Measurements from ENCODE around the gene ICOSLG. TPM values are rescaled to one million over a fixed set of nuclear protein-coding genes. Genes with fewer than 3 reads are reported as not detected.
"Not testable (repeated sequence)": the region's sequence is repeated elsewhere in the genome, so short reads cannot be mapped to it uniquely, and the experiment has no call there.

ICOSLG gene
- total RNA-seq, 1 donor from 2014 or later, result 0.22 TPM

- not testable (repeated sequence) for H3K9me3 ChIP-seq (ENCODE audit: low read depth); H3K4me2 ChIP-seq; H3K4me3 Mint-ChIP-seq; DNase-seq (ENCODE audit: low spot score); H3K27ac ChIP-seq; H3F3A ChIP-seq (ENCODE audit: low read depth); H3K36me3 Mint-ChIP-seq; H3K9ac ChIP-seq; H3K36me3 ChIP-seq; H3K4me3 ChIP-seq; H3K4me1 ChIP-seq; H3K27me3 Mint-ChIP-seq (ENCODE audit: insufficient read depth, low read depth); H3K4me1 Mint-ChIP-seq; H2AFZ ChIP-seq (replicated peaks); H3K27ac Mint-ChIP-seq; H4K20me1 ChIP-seq (ENCODE audit: low read depth); H3K9me3 Mint-ChIP-seq; H3K27me3 ChIP-seq; H3K79me2 ChIP-seq (ENCODE audit: low read depth)
Measured at GRCh38 chr21:44243980-44244379, 3.2 kb upstream of the ICOSLG start.

- not testable (repeated sequence) for H3K9me3 Mint-ChIP-seq; H3K4me3 ChIP-seq; H2AFZ ChIP-seq (replicated peaks); DNase-seq (ENCODE audit: low spot score); H3K36me3 ChIP-seq; H3K4me1 ChIP-seq; H3K9me3 ChIP-seq (ENCODE audit: low read depth); H4K20me1 ChIP-seq (ENCODE audit: low read depth); H3K27me3 ChIP-seq; H3K4me3 Mint-ChIP-seq; H3K36me3 Mint-ChIP-seq; H3K79me2 ChIP-seq (ENCODE audit: low read depth); H3K4me1 Mint-ChIP-seq; H3K9ac ChIP-seq; H3F3A ChIP-seq (ENCODE audit: low read depth); H3K27me3 Mint-ChIP-seq (ENCODE audit: insufficient read depth, low read depth); H3K4me2 ChIP-seq; H3K27ac ChIP-seq; H3K27ac Mint-ChIP-seq
Measured at GRCh38 chr21:44241281-44241680, 538 bp upstream of the ICOSLG start.

DNA sequence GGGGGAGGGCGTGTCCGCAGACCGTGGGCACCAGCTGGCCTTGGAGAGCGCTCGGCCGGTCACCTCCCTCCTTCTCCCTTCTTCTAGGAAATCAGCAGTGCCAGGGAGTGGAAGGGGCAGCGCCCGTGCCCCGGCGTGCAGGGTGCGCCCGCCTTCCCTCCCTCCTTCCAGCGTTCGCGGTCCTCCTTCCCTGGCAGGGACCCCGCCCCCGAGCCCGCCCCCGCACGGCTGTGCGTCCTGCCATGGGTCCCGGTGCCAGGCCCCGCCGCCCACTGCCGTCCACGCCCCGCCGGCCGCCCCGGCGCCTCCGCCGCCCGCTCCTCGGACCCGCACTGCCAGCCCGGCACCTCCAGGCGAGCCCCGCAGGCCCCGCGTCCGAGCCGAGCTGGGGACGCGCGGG is 390 bp downstream of the ICOSLG start:
- not testable (repeated sequence) for H3K4me1 Mint-ChIP-seq; H3K27me3 Mint-ChIP-seq (ENCODE audit: insufficient read depth, low read depth); H3K79me2 ChIP-seq (ENCODE audit: low read depth); H3K4me2 ChIP-seq; H3K27ac ChIP-seq; H3K27me3 ChIP-seq; H3K9me3 Mint-ChIP-seq; H3K27ac Mint-ChIP-seq; H2AFZ ChIP-seq (replicated peaks); H3F3A ChIP-seq (ENCODE audit: low read depth); H3K9me3 ChIP-seq (ENCODE audit: low read depth); DNase-seq (ENCODE audit: low spot score); H3K4me3 ChIP-seq; H3K9ac ChIP-seq; H3K4me1 ChIP-seq; H3K36me3 Mint-ChIP-seq; H3K36me3 ChIP-seq; H3K4me3 Mint-ChIP-seq; H4K20me1 ChIP-seq (ENCODE audit: low read depth)

DNA sequence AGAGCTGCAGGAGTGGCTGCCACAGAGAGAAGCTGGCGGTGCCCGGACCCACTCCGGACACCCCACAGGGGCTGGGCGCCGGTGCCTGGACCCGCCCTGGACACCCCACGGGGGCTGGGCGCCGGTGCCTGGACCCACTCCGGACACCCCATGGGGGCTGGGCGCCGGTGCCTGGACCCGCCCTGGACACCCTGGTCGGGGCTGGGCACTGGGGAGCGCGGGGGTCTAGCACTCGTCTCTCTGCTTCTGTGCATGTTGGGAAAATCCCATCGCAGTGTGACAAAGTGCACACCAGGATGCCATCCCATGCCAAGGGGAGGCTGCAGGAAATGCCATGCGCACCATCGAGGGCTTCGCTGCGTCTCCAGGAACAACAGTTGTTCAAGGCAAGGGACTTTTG is 11.2 kb downstream of the ICOSLG start:
- H3K27ac Mint-ChIP-seq; H3K27me3 Mint-ChIP-seq (ENCODE audit: insufficient read depth, low read depth); H3K36me3 Mint-ChIP-seq; H3K4me3 ChIP-seq; H3K27me3 ChIP-seq; H3K4me1 ChIP-seq; H3K36me3 ChIP-seq; H4K20me1 ChIP-seq (ENCODE audit: low read depth); H3K9ac ChIP-seq; H3F3A ChIP-seq (ENCODE audit: low read depth); H3K79me2 ChIP-seq (ENCODE audit: low read depth); H3K4me1 Mint-ChIP-seq; DNase-seq (ENCODE audit: low spot score); H2AFZ ChIP-seq (replicated peaks); H3K9me3 ChIP-seq (ENCODE audit: low read depth); H3K4me2 ChIP-seq; H3K4me3 Mint-ChIP-seq; H3K9me3 Mint-ChIP-seq; H3K27ac ChIP-seq: not testable (repeated sequence)

GRCh38 chr21:44228109-44228508 is 12.6 kb downstream of the ICOSLG start:
- H3K4me3 Mint-ChIP-seq; H3K4me1 ChIP-seq; H2AFZ ChIP-seq (replicated peaks); H3K4me1 Mint-ChIP-seq; H3K27ac ChIP-seq; H3K9me3 Mint-ChIP-seq; DNase-seq (ENCODE audit: low spot score); H3K9ac ChIP-seq; H3K9me3 ChIP-seq (ENCODE audit: low read depth); H3K36me3 ChIP-seq; H3K4me3 ChIP-seq; H3K27me3 ChIP-seq; H3K79me2 ChIP-seq (ENCODE audit: low read depth); H3K4me2 ChIP-seq; H4K20me1 ChIP-seq (ENCODE audit: low read depth); H3F3A ChIP-seq (ENCODE audit: low read depth); H3K27ac Mint-ChIP-seq; H3K36me3 Mint-ChIP-seq; H3K27me3 Mint-ChIP-seq (ENCODE audit: insufficient read depth, low read depth): not testable (repeated sequence)

- not testable (repeated sequence) for H3K27ac ChIP-seq; H3K4me3 ChIP-seq; H3K4me1 Mint-ChIP-seq; H4K20me1 ChIP-seq (ENCODE audit: low read depth); H3K27me3 Mint-ChIP-seq (ENCODE audit: insufficient read depth, low read depth); H3K4me2 ChIP-seq; H3K27ac Mint-ChIP-seq; H2AFZ ChIP-seq (replicated peaks); H3K36me3 Mint-ChIP-seq; H3K9ac ChIP-seq; H3K9me3 ChIP-seq (ENCODE audit: low read depth); H3K36me3 ChIP-seq; DNase-seq (ENCODE audit: low spot score); H3K9me3 Mint-ChIP-seq; H3K4me3 Mint-ChIP-seq; H3K79me2 ChIP-seq (ENCODE audit: low read depth); H3K27me3 ChIP-seq; H3F3A ChIP-seq (ENCODE audit: low read depth); H3K4me1 ChIP-seq
Measured at GRCh38 chr21:44227614-44228013, 13.1 kb downstream of the ICOSLG start.

DNA sequence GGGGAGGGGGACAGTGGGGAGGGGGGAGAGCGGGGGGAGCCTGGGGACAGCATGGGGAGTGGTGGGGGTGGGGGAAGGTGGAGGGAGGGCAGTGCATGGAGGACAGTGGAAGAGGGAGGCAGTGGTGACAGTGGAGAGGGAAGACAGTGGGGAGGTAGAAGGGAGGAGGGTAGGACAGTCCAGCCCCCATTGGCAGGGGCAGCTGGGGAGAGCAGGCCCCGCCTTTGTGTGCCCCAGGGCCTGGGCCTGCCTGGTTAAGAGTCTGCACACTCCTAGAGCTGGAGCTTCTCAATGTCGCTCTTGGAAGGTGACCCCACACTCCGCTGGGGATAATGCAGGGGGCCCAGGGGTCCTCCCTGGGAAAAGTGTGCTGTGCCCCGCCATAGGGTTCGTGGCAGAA is 15.1 kb downstream of the ICOSLG start:
- H3K27me3 ChIP-seq; H2AFZ ChIP-seq (replicated peaks); H3K79me2 ChIP-seq (ENCODE audit: low read depth); H3K4me3 ChIP-seq; DNase-seq (ENCODE audit: low spot score); H3K9ac ChIP-seq; H3K9me3 Mint-ChIP-seq; H3K36me3 Mint-ChIP-seq; H3K27ac Mint-ChIP-seq; H3K27me3 Mint-ChIP-seq (ENCODE audit: insufficient read depth, low read depth); H3K9me3 ChIP-seq (ENCODE audit: low read depth); H3K4me1 ChIP-seq; H3K4me2 ChIP-seq; H4K20me1 ChIP-seq (ENCODE audit: low read depth); H3K4me1 Mint-ChIP-seq; H3K36me3 ChIP-seq; H3K27ac ChIP-seq; H3F3A ChIP-seq (ENCODE audit: low read depth); H3K4me3 Mint-ChIP-seq: not testable (repeated sequence)

GRCh38 chr21:44223334-44223733 is 17.4 kb downstream of the ICOSLG start:
- H3K4me3 Mint-ChIP-seq; H3K27me3 ChIP-seq; H3K4me1 ChIP-seq; H3K27me3 Mint-ChIP-seq (ENCODE audit: insufficient read depth, low read depth); H3K27ac Mint-ChIP-seq; H3K4me1 Mint-ChIP-seq; H4K20me1 ChIP-seq (ENCODE audit: low read depth); H3K9me3 Mint-ChIP-seq; H3K4me2 ChIP-seq; H3K79me2 ChIP-seq (ENCODE audit: low read depth); H3K36me3 Mint-ChIP-seq; DNase-seq (ENCODE audit: low spot score); H3K27ac ChIP-seq; H3F3A ChIP-seq (ENCODE audit: low read depth); H3K36me3 ChIP-seq; H3K9me3 ChIP-seq (ENCODE audit: low read depth); H2AFZ ChIP-seq (replicated peaks); H3K4me3 ChIP-seq; H3K9ac ChIP-seq: not testable (repeated sequence)

DNA sequence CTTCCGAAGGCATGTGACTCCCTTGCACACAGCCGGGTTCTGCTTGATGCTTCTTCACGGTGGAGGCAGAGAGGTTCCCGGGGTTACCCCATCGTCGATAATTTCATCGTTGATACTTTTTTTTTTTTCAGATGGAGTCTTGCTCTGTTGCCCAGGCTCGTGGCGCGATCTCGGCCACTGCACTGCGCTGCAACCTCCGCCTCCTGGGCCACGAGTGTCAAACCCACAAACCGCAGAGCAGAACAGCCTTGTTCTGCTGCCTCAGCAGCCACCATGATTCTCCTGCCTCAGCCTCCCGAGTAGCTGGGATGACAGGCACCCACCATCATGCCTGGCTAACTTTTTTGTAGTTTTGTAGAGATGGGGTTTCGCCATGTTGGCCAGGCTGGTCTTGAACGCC is 20.1 kb downstream of the ICOSLG start:
- H3K4me1 ChIP-seq; H3K79me2 ChIP-seq (ENCODE audit: low read depth); H3K9me3 Mint-ChIP-seq; H3K27ac ChIP-seq; H3K27me3 ChIP-seq; H3K36me3 Mint-ChIP-seq; H3K27me3 Mint-ChIP-seq (ENCODE audit: insufficient read depth, low read depth); H3K9ac ChIP-seq; H3K9me3 ChIP-seq (ENCODE audit: low read depth); H3K4me1 Mint-ChIP-seq; H4K20me1 ChIP-seq (ENCODE audit: low read depth); DNase-seq (ENCODE audit: low spot score); H3K27ac Mint-ChIP-seq; H3K4me2 ChIP-seq; H3K4me3 Mint-ChIP-seq; H2AFZ ChIP-seq (replicated peaks); H3K4me3 ChIP-seq; H3K36me3 ChIP-seq; H3F3A ChIP-seq (ENCODE audit: low read depth): not testable (repeated sequence)
